ENCODE data around the gene FANK1.

Gene FANK1, protein sequence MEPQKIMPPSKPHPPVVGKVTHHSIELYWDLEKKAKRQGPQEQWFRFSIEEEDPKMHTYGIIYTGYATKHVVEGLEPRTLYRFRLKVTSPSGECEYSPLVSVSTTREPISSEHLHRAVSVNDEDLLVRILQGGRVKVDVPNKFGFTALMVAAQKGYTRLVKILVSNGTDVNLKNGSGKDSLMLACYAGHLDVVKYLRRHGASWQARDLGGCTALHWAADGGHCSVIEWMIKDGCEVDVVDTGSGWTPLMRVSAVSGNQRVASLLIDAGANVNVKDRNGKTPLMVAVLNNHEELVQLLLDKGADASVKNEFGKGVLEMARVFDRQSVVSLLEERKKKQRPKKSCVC

DNA sequence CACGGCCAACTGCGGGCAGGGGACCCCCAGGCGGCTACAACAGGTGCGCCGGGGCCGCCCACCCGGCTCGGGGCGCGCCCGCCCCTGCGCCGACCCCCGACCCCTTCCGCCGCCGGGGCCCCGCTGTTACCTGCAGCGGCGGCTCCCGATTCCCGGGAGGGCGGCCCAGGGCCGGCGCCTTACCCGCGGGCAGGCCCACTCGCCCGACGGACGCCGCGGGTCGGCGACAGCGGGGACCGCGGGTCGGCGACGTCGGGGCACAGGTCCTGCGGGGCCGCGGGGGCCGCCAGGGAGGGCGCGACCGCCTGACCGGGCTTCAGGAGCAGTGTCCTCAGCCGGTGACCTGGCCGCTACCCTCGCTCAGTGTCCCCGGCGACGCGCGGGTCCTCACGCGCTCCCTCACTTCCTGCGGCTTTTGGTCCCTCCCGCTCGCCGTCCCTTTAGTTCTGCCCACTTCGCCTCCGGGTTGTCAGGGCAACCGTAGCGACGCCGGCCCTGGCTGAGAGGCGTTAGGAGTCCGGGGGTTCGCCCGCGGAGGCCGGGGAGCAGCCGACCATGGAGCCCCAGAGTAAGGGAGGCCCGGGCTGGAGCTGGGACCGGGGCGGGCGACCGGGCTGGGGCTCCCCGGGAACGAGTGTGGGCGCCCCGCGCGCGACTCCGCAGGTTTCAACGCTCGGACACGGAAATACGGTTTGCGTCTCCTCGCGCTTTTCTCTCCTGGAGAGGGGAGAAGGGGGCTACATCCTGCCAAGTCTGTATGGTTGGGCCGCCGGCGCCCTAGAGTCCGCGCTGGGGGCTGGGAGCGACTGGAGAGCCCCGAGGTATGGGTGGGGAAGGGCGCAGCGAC is at the start of gene FANK1:
FANK1 (plus strand) TSS at position 477 of the 847 bp plus-strand sequence; CDS start at position 556, 79 bp downstream.
- peak; percentile 71 for DNase-seq

DNA sequence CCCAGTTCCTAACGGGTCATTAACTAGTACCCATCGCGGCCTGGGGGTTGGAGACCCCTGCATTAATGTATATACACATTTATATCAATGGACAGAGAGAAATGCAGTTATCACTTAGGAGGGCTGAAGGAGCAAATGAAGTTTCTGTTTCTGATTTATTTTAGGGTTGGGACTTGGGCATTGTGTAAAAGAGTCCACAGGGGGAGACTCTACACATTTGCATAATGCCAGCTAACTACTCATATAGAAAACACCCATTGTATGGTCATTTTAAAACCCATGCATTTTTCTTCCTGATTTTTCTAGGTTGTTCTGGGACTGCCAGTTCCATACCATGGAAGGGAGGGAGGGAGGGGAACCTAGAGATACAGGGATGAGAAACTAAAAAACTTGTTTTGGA is 49.5 kb upstream of the FANK1 start:
- DNase-seq = no peak

GRCh38 chr10:125848371-125848770 is 48.0 kb upstream of the FANK1 start:
- DNase-seq = no peak

- no peak for DNase-seq
Measured at GRCh38 chr10:125848857-125849256, 47.5 kb upstream of the FANK1 start.

GRCh38 chr10:125849448-125849847 is 46.9 kb upstream of the FANK1 start:
- no peak for DNase-seq

DNA sequence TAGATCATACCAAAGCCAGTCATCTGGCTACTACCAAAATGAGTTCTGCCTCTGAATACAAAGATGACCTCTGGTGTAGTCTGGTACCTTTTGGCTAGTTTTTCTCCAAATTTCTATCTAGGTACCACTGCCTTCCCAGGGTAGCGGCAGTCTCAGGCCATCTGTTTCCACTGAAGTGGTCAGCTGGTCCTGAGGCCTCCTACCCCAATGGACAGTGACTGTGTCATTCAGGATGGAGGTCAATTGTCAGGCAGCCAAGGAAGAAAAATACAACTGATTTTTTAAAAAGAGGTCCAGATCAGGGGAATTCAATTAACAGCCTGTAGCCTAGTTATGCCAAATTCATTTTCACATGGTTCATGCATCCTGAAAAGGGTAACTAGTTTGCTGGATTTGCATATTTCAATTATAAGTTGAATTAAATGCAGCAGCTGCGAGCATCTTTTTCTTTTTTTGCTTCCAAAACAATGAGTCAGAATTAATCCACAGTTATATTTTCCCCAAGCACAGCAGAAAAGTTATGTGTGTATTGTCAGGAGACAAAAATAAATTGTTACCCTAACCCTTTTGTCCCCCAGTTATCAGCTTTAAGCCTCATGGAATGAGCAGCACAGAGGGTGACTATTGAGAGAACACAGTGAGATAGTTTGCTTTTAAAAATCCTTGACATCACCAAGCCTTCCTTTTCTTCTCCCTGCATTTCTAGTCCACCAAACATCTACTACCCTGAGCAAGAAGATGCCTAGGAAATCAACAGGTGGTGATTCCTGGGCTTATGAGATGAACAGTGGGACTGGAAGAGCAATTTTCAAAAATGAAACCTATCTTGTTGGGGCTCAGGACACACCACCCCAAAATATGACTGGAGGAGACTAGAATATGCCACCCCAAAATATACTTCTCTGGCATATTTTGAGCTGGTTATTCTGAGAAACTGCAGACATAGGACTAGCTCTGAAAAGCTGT is 45.3 kb upstream of the FANK1 start:
- no peak for DNase-seq

- no peak for DNase-seq
Measured at GRCh38 chr10:125852487-125852886, 43.9 kb upstream of the FANK1 start.

GRCh38 chr10:125857185-125857760 is 39.1 kb upstream of the FANK1 start:
- DNase-seq = no peak

DNA sequence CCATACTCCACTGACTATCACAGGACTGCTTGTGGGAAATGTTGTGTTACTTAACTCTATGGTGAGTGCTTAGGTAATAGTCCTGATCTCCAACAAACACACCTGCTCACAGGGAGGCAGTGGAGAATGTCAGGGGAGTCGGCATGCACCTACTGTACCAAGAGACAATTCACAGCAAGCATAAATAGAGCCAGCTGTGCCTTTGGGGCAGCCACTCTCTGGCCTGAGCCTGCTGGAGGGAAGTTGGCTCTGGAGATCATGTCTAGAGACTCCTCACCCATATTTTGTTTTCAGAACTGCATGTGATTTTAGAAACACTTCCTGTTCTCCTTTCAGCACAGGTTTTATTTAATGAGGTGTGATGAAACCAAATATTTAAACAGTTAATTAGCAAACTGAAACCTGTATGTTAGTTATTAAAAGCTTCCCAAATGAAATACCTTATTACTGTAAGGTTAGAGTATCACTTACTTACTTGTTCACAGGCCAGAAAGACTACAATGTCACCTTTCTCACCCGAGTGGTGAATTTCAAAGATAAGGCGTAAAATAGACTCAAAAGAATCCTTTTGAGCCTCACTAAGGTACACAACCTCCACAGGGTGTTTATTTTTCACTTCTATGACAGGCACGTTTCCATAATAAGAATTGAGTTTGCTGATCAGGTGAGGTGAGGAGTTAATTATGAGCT is 37.1 kb upstream of the FANK1 start:
- DNase-seq = no peak

DNA sequence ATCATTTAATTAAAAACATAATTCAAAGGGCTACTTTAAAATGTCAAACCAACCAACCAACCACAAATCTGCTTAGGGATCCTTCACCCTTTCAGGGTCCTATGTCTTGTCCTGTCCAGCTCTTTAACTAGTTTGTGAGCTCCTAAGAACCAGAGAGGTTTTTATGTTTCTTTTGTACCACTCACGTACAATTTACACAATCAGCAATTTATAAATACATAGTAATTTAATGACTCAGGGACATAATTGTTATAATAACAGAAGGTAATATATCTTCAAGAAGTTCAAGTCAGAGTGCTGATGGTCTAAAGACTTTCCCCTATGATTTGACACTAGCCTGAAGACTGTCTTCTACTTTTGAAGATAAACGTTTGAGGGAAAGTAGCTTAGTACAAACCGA is 31.2 kb upstream of the FANK1 start:
- no peak for DNase-seq

- no peak for DNase-seq
Measured at GRCh38 chr10:125866421-125867029, 29.8 kb upstream of the FANK1 start.

- peak; percentile 32 for DNase-seq
Measured at GRCh38 chr10:125868372-125868975, 27.9 kb upstream of the FANK1 start.

DNA sequence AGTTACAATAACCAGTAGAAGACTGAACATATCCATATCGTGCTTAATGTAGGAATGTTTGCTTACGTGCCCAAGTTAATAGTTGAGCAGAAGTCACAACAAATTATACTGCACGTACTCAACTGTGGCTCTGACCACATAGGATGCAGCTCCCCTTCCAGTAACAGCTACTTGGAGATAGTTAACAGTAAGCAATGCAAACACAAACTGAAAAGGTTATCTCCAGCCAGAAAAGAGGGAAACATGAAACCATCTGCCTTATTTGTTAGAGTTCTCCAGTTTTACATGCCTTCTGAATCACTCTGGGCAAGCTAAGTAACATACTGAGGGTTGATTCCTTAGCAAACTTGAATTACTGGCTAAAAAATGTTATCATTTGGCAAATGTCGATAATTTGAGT is 25.0 kb upstream of the FANK1 start:
- DNase-seq = no peak

DNA sequence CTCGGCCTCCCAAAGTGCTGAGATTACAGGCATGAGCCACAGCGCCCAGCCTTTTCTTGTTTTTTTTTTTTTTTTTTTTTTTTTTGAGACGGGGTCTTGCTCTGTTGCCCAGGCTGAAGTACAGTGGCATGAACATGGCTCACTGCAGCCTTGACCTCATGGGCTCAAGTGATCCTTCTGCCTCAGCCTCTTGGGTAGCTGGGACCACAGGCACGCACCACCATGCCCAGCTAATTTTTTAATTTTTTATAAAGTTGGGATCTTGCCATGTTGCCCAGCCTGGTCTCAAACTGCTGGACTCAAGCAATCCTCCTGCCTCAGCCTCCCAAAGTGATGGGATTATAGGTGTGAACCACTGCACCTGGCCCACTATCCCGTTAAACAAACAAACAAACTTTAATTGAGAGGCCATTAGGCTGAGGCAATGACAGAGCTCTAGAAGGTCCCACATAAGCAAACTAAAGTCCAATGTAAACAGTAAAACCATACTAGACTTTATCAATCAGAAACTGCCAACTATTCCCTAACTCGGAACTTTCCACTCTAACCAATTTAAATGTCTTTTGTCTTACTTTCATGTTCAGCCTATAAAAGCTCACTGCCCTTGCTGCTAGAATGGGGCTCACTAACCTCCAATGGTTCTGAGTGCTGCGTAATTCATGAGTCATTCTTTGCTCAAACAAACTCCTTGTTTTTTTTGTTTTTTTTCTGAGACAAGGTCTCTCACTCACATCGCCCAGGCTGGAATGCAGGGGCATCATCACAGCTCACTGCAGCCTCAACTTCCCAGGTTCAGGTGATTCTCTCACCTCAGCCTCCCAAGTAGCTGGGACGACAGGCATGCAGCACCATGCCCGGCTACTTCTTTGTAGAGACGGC is 17.2 kb upstream of the FANK1 start:
- no peak for DNase-seq

DNA sequence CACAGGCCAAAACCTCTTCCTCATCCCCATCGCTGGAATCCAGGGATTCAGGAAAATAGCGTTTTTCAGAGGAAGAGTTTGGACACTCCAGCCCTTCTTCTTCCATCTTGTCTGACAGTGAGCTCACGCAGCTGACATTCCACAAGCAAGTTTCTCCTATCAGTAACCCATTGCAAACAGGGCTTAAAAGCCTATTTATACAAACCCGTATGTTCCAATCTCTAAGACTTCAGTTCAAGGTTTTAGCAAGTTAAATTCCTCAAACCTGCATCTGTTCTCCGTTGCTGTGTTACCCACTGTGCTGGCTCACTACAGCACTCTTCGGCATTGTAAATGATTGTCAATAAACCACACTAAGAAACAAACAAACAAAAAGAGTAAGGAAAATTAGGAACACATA is 15.6 kb upstream of the FANK1 start:
- no peak for DNase-seq

DNA sequence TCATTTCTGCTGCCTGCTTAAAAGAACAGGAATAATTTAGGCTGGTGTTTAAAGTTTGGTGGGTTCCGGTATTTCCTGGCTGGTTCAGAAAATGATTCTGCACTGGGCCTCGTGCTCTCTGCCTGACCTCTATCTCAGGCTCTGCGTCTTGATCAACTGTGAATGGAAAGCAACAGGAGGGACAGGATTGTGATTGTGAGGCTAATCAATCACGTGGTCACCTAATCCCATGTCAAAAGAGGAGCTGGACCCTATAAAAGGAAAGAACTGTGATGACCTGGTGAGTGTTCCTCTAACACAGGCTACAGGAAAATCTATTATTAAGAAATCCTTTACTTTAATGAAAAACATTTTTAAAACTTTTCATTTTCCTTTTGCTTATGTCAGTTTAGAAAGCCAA is 15.2 kb upstream of the FANK1 start, which contains the start of gene DHX32:
DHX32 (minus strand) TSS at position 101 of the 400 bp plus-strand sequence. CDS start 468 bp downstream, outside the sequence.
- DNase-seq = no peak

DNA sequence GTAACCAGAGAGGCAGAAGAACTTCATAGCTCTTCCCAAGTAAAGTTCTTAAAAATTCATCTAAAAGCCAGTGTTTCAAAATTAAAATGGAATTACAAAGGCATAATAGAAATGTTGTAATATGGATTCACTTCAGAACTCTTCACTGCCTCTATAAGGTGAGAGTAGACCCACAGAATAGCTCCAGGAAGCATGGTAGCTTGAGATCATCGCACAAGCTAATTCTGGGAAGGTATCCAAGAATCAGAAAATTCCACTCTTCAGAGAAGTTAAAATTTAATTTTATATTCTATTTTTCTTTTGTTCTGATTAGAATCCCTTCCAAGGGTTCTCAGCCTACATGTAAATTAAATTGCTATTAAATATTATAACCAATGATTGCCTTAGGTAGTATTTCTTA is 13.8 kb upstream of the FANK1 start:
- DNase-seq = no peak

DNA sequence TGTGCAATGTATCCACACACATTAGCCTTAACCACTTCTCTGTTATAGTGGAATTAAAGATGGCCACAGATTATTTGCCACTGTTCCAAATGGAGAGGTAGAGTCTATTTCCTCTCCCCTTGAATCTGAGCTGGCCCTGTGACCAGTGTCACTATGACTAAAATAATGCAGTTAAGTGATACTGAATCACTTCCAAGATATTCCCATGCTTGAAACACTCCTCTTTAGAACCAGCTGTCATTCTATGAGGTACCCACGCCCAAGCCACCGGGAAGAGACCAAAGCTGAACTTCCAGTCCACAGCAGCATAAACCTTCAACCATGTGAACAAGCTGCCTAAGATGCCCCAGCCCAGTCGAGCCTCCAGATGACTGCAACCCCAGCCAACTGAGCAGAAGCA is 13.2 kb upstream of the FANK1 start:
- DNase-seq = no peak

DNA sequence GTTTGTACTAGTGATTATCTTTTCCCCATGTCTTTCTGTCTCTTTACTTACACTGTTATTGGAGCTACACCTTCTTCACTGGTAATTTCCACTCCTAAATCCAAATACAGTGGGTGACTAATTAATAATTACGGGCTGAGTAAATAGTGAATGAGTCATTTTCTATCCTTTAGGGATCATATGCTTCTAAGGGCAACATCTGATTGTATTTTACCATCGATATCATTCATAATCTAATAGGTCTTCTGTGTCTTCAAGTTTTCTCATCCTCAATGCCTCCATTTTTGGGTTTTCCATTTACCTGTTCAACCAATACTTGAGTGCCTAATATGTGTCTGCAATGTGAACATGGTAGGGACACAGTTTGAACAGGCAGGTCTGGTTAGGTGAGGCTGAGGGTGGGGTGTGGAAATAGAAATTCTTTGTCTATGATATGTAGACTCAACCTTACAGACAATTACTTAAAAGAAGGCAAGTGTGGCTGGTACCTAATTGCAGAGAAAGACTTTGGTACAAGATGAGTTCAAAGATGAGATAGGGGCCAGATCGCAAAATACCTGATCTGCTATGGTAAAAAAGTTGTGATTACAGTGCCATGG is 9.4 kb upstream of the FANK1 start:
- no peak for DNase-seq
